Measurements from ENCODE around the gene RCSD1.

RCSD1 gene

GRCh38 chr1:167687919-167688519 is 58.0 kb downstream of the RCSD1 start:
- DNase-seq (ENCODE audit: low spot score) = peak; percentile 75

GRCh38 chr1:167689567-167689920 is 59.5 kb downstream of the RCSD1 start:
- no peak for DNase-seq (ENCODE audit: low spot score)

- no peak for DNase-seq (ENCODE audit: low spot score)
Measured at GRCh38 chr1:167690053-167690452, 60.0 kb downstream of the RCSD1 start.

GRCh38 chr1:167693425-167694045 is 63.5 kb downstream of the RCSD1 start:
- no peak for DNase-seq (ENCODE audit: low spot score)

GRCh38 chr1:167694691-167695090 is 64.7 kb downstream of the RCSD1 start:
- no peak for DNase-seq (ENCODE audit: low spot score)

- no peak for DNase-seq (ENCODE audit: low spot score)
Measured at GRCh38 chr1:167695147-167695546, 65.1 kb downstream of the RCSD1 start.

- no peak for DNase-seq (ENCODE audit: low spot score)
Measured at GRCh38 chr1:167695756-167696561, 65.9 kb downstream of the RCSD1 start.

- DNase-seq (ENCODE audit: low spot score) = no peak
Measured at GRCh38 chr1:167697667-167698141, 67.7 kb downstream of the RCSD1 start.

- DNase-seq (ENCODE audit: low spot score) = no peak
Measured at GRCh38 chr1:167698313-167698712, 68.3 kb downstream of the RCSD1 start.

- DNase-seq (ENCODE audit: low spot score) = no peak
Measured at GRCh38 chr1:167701510-167701909, 71.5 kb downstream of the RCSD1 start.

- DNase-seq (ENCODE audit: low spot score) = no peak
Measured at GRCh38 chr1:167703557-167703956, 73.5 kb downstream of the RCSD1 start.

GRCh38 chr1:167704715-167705114 is 74.7 kb downstream of the RCSD1 start:
- DNase-seq (ENCODE audit: low spot score) = no peak

- DNase-seq (ENCODE audit: low spot score) = no peak
Measured at GRCh38 chr1:167705250-167705649, 75.2 kb downstream of the RCSD1 start.

GRCh38 chr1:167706363-167706762 is 76.3 kb downstream of the RCSD1 start:
- DNase-seq (ENCODE audit: low spot score) = no peak

- no peak for DNase-seq (ENCODE audit: low spot score)
Measured at GRCh38 chr1:167706931-167707877, 77.2 kb downstream of the RCSD1 start.

GRCh38 chr1:167707942-167708341 is 77.9 kb downstream of the RCSD1 start:
- no peak for DNase-seq (ENCODE audit: low spot score)

GRCh38 chr1:167708940-167709389 is 78.9 kb downstream of the RCSD1 start:
- no peak for DNase-seq (ENCODE audit: low spot score)

- no peak for DNase-seq (ENCODE audit: low spot score)
Measured at GRCh38 chr1:167710836-167711235, 80.8 kb downstream of the RCSD1 start.

GRCh38 chr1:167711797-167712196 is 81.8 kb downstream of the RCSD1 start:
- no peak for DNase-seq (ENCODE audit: low spot score)

- no peak for DNase-seq (ENCODE audit: low spot score)
Measured at GRCh38 chr1:167713330-167714081, 83.5 kb downstream of the RCSD1 start.

GRCh38 chr1:167714098-167714438 is 84.0 kb downstream of the RCSD1 start:
- peak; percentile 73 for DNase-seq (ENCODE audit: low spot score)

All from iPS-NIHi11 (cell line).